ENCODE data around the gene FAM156A. TPM values are rescaled to one million over a fixed set of nuclear protein-coding genes. Genes with fewer than 3 reads are reported as not detected.
"Not testable (repeated sequence)": the region's sequence is repeated elsewhere in the genome, so short reads cannot be mapped to it uniquely, and the experiment has no call there.

Gene FAM156A, protein sequence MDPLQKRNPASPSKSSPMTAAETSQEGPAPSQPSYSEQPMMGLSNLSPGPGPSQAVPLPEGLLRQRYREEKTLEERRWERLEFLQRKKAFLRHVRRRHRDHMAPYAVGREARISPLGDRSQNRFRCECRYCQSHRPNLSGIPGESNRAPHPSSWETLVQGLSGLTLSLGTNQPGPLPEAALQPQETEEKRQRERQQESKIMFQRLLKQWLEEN
- total RNA-seq (10 to 100 TPM; 18.3 to 29.7 (median 25.9) TPM), polyA plus RNA-seq (10 to 100 TPM in 2 of 3 donors, 1 to 10 TPM in 1; 9.0 to 15.1 (median 10.5) TPM)
- long read RNA-seq, donor 1, transcript FAM156A-221 (3 exons, 3,757 nt): major isoform, 8 of 9 reads
- long read RNA-seq, donor 1, partial matches to known transcripts: 0 of 9 reads
- long read RNA-seq, donor 1, other reads (novel, unspliced or antisense): 0 of 9 reads
- long read RNA-seq, donor 2, partial matches to known transcripts: 0 of 1 reads
- long read RNA-seq, donor 2, other reads (novel, unspliced or antisense): 0 of 1 reads

DNA sequence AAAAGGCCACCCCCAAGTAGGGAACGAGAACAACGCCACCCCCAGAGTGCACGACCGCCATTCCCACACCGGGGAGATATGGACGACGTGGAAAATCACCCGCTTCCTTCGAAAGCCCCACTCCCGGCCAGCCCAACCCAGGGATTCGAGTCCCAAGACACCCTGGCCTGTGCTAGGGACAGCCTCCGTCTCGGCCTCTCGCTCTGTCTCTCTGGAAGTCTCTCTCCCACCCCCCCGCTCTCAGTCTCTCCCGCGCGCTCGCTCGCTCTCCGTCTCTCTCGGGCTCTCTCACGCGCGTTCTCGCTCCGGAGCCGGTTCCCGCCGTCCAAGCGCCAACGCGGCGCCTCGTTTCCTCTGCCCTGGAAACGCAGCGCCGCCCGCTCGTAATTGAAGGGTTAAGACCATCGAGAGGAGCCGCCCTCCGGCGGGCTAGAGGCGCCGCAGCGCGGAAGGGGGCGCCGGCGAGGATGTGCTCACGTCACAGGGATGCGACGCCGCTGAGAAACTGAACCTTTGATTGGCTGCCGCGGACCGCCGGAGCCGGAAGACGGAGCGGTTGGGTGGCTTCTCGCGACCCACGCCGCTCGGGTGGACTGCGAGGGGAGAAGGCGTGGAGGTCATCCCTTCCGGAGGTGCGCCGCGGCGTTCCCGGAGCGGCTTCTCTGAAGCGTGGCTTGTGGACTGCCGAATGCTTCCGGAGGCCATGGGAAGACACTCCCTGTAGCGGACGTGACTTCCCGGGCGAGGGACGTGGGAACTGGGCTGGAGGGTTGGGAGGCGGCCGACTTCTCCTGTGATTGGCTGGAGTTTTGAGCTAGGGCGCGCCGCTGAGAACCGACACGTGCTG is at the start of gene FAM156A:
FAM156A (minus strand) TSS at position 406 of the 847 bp plus-strand sequence. CDS start 9,930 bp downstream, outside the sequence.
- H3K27ac ChIP-seq; H3K4me1 ChIP-seq; intact Hi-C loops (cut with DNase I; ENCODE audit: low total_unique reads); H3K4me3 ChIP-seq; H3K27me3 ChIP-seq (replicated peaks in 1 of 7); H3K36me3 ChIP-seq; H3K9me3 ChIP-seq; DNase-seq: not testable (repeated sequence)
- no CpG with 5 or more reads among the region's 91 CpGs for WGBS, 5 donors

DNA sequence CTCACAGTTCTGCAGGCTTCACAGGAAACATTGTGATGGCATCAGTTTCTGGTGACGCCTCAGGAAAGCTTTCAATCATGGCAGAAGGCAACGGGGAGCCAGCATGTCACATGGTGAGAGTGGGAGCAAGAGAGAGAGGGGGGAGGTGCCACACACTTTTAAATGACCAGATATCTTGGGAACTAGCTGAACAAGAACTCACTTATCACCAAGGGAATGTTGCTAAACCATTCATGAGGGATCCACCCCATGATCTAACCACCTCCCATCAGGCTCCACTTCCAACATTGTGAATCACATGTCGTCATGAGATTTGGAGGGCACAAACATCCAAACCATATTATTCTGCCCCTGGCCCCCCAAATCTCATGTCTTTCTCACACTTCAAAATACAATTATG is 47.0 kb upstream of the FAM156A start:
- H3K4me3 ChIP-seq: no peak overlapping the region
- H3K27me3 ChIP-seq (replicated peaks in 1 of 7): peaks cover 0 to 58% (median 5%) of the 10 kb centered on the region in 7 donors
- WGBS, 5 donors: 34 to 42% (median 39%) methylated on average over 3 of the region's 3 CpGs
- H3K36me3 ChIP-seq: no peaks in the 10 kb centered on the region
- no peak for DNase-seq
- TF ChIP-seq, protein P1, sequence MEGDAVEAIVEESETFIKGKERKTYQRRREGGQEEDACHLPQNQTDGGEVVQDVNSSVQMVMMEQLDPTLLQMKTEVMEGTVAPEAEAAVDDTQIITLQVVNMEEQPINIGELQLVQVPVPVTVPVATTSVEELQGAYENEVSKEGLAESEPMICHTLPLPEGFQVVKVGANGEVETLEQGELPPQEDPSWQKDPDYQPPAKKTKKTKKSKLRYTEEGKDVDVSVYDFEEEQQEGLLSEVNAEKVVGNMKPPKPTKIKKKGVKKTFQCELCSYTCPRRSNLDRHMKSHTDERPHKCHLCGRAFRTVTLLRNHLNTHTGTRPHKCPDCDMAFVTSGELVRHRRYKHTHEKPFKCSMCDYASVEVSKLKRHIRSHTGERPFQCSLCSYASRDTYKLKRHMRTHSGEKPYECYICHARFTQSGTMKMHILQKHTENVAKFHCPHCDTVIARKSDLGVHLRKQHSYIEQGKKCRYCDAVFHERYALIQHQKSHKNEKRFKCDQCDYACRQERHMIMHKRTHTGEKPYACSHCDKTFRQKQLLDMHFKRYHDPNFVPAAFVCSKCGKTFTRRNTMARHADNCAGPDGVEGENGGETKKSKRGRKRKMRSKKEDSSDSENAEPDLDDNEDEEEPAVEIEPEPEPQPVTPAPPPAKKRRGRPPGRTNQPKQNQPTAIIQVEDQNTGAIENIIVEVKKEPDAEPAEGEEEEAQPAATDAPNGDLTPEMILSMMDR (IDR thresholded peaks at IDR 0.05 in 8 of 11, conservative IDR thresholded peaks at IDR 0.05 in 3 of 11): no peak
- TF ChIP-seq POLR2A (IDR thresholded peaks at IDR 0.05) (no peak), POLR2AphosphoS5 (IDR thresholded peaks at IDR 0.05) (no peak)
- H3K27ac ChIP-seq: no peak overlapping the region
- intact Hi-C loops (cut with DNase I; ENCODE audit: low total_unique reads): no loop called here
- H3K9me3 ChIP-seq: peaks cover 0 to 5% (median 0%) of the 10 kb centered on the region in 8 donors
- H3K4me1 ChIP-seq: no peaks in the 10 kb centered on the region

DNA sequence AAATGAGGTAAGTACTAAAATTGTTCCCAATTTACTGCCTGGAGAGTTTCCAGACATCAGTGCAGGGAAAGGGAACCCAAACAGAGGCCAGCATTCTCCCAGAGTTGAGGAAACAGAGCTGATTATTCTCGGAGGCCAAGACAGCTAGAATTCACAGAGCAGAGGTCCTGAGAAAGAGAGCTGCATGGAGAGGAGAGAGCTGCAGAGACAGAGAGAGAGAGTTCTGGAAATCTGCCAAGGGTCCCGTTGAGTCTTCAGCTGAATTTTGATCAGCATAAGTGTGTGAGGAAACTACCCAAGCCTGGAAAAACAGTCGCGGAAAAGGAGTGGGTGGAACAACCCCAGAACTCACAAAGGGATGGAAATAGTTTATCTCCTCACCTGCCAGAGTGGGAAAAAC is 46.5 kb upstream of the FAM156A start:
- H3K4me1 ChIP-seq: no peaks in the 10 kb centered on the region
- intact Hi-C loops (cut with DNase I; ENCODE audit: low total_unique reads): no loop called here
- no peak overlapping the region for H3K4me3 ChIP-seq
- no peak overlapping the region for H3K27ac ChIP-seq
- H3K27me3 ChIP-seq (replicated peaks in 1 of 7): peaks cover 0 to 63% (median 6%) of the 10 kb centered on the region in 7 donors
- H3K36me3 ChIP-seq: no peaks in the 10 kb centered on the region
- DNase-seq: no peak
- TF ChIP-seq, protein P1 (IDR thresholded peaks at IDR 0.05 in 8 of 11, conservative IDR thresholded peaks at IDR 0.05 in 3 of 11): no peak
- TF ChIP-seq POLR2A (IDR thresholded peaks at IDR 0.05) (no peak), POLR2AphosphoS5 (IDR thresholded peaks at IDR 0.05) (no peak)
- H3K9me3 ChIP-seq: peaks cover 0 to 5% (median 0%) of the 10 kb centered on the region in 8 donors
- 23 to 40% (median 36%) methylated on average over 4 of the region's 4 CpGs for WGBS, 5 donors

DNA sequence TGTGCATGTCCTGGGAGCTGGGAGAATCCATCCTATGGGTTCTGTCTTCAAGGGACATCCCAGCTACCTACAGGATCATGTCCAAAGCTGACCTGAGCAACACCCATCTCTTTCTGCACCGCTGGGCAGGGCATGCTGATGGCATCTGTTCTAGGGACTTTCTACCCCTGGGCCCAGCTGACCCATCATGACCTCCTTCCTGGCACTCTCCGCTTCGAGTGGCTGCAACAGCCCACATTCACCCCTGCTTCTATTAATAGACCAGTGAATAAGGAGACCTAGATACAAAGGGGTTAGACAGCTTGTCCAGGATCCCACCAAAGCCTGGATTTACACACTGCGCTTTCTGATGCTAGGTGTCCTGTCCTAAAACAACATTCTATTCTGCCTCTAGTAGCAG is 45.7 kb upstream of the FAM156A start:
- peaks cover 0 to 64% (median 6%) of the 10 kb centered on the region in 7 donors for H3K27me3 ChIP-seq (replicated peaks in 1 of 7)
- WGBS, 5 donors: 59 to 69% (median 62%) methylated on average over 4 of the region's 4 CpGs; no CpG with 5 or more reads in 1 of the 5 donors
- intact Hi-C loops (cut with DNase I; ENCODE audit: low total_unique reads): no loop called here
- H3K36me3 ChIP-seq: no peaks in the 10 kb centered on the region
- no peak overlapping the region for H3K4me3 ChIP-seq
- TF ChIP-seq, protein P1 (IDR thresholded peaks at IDR 0.05 in 8 of 11, conservative IDR thresholded peaks at IDR 0.05 in 3 of 11): no peak
- TF ChIP-seq POLR2A (IDR thresholded peaks at IDR 0.05) (no peak), POLR2AphosphoS5 (IDR thresholded peaks at IDR 0.05) (no peak)
- peaks cover 0 to 3% (median 0%) of the 10 kb centered on the region in 8 donors for H3K9me3 ChIP-seq
- no peaks in the 10 kb centered on the region for H3K4me1 ChIP-seq
- no peak overlapping the region for H3K27ac ChIP-seq
- no peak for DNase-seq

All from spleen (tissue), 13 donors.